ENCODE measurements around the gene SPTBN1. TPM values are rescaled to one million over a fixed set of nuclear protein-coding genes. Genes with fewer than 3 reads are reported as not detected.

Gene SPTBN1
- total and polyA plus RNA-seq, 9 of the 15 experiments (the other 6 are each of a cell fraction or from before 2014, with no cell fraction given) = 8.9 to 66.8 (median 31.4) TPM

- 0 out of 2 replicates have a peak, but pooled peaks have one; percentile 62 for TF ChIP-seq CUX1 (CRISPR knock-in tag; IDR thresholded peaks at IDR 0.05)
- TF ChIP-seq NFE2 (IDR thresholded peaks at IDR 0.05; ENCODE audit: low read depth) = no peak
- peak; percentile 54; the same call in 1 of the 2 replicates for TF ChIP-seq ATF6 (CRISPR knock-in tag; IDR thresholded peaks at IDR 0.05)
- no peak for TF ChIP-seq GABPB2 (CRISPR knock-in tag; conservative IDR thresholded peaks at IDR 0.05)
- TF ChIP-seq GABPB1 (CRISPR knock-in tag; IDR thresholded peaks at IDR 0.05) = peak; percentile 64
- no peak for TF ChIP-seq ARID1B (IDR thresholded peaks at IDR 0.05)
- TF ChIP-seq PATZ1 (CRISPR knock-in tag; IDR thresholded peaks at IDR 0.05; ENCODE audit: borderline replicate concordance) = no peak
- no peak for TF ChIP-seq HDGF (IDR thresholded peaks at IDR 0.05)
- peak; percentile 32; the same call in 1 of the 2 replicates for TF ChIP-seq CGGBP1 (CRISPR knock-in tag; IDR thresholded peaks at IDR 0.05)
- TF ChIP-seq SNIP1 (IDR thresholded peaks at IDR 0.05; ENCODE audit: low read depth) = peak; percentile 91
- TF ChIP-seq ZNF695 (CRISPR knock-in tag; IDR thresholded peaks at IDR 0.05) = no peak
- TF ChIP-seq HDAC3 (IDR thresholded peaks at IDR 0.05; ENCODE audit: borderline replicate concordance, partially characterized antibody) = no peak
- TF ChIP-seq POLR2H (tag; IDR thresholded peaks at IDR 0.05; ENCODE audit: low read depth) = peak; percentile 52; the same call in 1 of the 2 replicates
- TF ChIP-seq ZBTB1 (CRISPR knock-in tag; IDR thresholded peaks at IDR 0.05; ENCODE audit: borderline replicate concordance, low read depth) = no peak
- no peak for TF ChIP-seq HSF4 (CRISPR knock-in tag; IDR thresholded peaks at IDR 0.05; ENCODE audit: borderline replicate concordance)
- no peak for TF ChIP-seq MAFG (tag; conservative IDR thresholded peaks at IDR 0.05)
- TF ChIP-seq RBM22 (IDR thresholded peaks at IDR 0.05; ENCODE audit: low read depth, low read length, poor library complexity, severe bottlenecking) = peak; percentile 36
- peak; percentile 96 for TF ChIP-seq ATF7 (IDR thresholded peaks at IDR 0.05)
These were observed 102.3 kb downstream of the SPTBN1 start (continued) for GRCh38 chr2:54558188-54559005.

Data from K562 (cell line).